DMS114 treated with DMSO at 0.1 percent for 48 hours (cell line): ENCODE data around the gene DIAPH2.
"Not testable (repeated sequence)": the region's sequence is repeated elsewhere in the genome, so short reads cannot be mapped to it uniquely, and the experiment has no call there.

Experiments used
- DNase-seq: peaks from one replicate; lab custom pipeline; 2025; ENCODE audit not compliant: unreplicated experiment; lab: John Stamatoyannopoulos, UW

Gene DIAPH2

GRCh38 chrX:96820935-96821334, 136.3 kb downstream of the DIAPH2 start:
- DNase-seq: no peak

DNA sequence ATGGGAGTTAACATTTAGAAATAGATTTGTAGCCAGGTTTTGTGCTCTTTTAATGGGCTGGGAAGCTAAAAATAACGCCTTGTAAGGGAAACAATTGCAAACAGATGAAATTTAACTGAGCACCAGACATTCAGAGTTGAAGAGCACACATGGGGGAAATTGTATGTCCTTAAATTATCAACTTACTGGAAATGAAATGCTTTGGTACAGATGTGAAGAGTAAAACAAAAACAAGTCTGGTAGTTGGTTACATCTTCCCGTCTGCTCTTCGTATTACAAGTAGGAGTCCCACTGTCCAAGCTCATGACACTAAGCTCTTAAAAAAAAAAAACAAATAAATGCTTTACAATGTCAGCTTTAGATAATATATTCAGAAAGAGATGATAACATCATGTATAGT, 139.5 kb downstream of the DIAPH2 start:
- no peak for DNase-seq

- no peak for DNase-seq
Observed at GRCh38 chrX:96833333-96833732, 148.7 kb downstream of the DIAPH2 start.

GRCh38 chrX:96834137-96834536, 149.5 kb downstream of the DIAPH2 start:
- no peak for DNase-seq

DNA sequence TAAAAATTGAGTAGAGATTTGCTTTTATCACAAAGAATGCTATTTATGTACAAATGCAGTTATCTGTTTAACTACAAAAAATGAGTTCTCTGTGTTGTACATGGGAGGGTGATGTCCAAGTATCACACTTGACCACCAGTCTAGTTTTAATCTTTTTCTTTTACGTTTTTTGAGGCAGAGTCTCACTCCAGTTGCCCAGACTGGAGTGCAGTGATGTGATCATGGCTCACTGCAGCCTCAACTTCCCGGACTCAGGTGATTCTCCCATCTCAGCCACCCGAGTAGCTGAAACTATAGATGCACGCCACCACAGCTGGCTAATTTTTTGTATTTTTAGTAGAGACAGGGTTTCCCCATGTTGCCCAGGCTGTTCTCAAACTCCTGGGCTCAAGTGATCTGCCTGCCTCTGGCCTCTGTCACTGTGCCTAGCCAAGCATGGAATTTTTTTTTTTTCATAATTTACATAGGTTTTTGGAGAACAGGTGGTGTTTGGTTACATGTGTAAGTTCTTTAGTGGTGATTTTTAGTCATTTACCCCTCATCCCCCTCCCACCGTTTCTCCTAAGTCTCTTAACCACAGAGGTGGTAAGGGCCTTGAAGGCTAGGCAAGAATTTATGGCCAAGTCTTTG, 151.1 kb downstream of the DIAPH2 start:
- DNase-seq: no peak

DNA sequence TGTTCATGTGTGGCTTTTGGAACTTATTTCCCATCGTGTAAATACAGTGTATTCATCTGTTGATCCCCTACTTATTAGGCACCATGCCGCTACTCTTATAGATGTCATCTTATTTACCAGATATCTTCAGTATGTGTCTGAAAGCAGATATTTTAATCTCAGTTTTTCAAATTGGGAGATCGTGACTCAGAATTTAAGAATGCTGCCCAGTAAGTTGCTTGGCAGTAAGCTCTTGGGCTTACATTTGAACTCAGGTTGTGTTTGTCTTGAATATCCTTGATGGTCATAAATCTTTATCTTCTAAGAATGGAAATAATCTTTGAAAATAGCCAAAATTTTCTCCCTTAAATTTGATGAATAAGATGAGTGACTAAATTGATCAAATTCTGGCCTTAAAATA, 153.2 kb downstream of the DIAPH2 start:
- DNase-seq: no peak

DNA sequence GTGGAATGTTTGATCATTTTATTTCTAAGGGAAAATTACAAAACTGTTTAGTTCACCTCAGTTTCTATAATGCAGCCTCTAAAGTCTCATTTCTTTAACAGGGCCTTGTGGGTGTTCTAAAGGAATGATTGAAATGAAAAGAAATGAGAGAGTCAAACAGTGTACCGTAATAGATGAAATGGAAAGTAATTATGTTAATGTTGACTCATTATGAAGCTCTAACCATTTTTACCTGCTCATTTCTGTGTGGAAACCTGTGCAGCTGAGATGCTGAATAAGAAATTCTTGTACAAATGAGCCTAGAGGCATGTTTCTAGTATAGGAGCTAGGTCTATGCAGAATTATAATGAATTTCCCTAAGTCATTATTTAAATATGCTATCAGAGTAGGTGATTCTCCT, 153.9 kb downstream of the DIAPH2 start:
- no peak for DNase-seq

- no peak for DNase-seq
Observed at GRCh38 chrX:96841325-96841724, 156.7 kb downstream of the DIAPH2 start.

DNA sequence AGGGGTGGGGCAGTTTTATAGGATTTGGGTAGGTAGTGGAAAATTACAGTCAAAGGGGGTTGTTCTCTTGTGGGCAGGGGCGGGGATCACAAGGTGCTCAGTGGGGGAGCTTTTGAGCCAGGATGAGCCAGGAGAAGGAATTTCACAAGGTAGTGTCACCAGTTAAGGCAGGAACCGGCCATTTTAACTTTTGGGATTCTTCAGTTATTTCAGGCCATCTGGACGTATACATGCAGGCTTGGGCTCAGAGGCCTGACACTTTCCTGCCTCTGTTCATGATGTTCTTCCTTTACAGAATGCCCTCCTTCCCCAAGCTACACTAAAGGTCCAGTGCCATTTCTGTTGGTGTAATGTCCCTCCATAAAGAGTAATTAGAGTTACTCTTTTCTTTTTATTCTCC, 157.2 kb downstream of the DIAPH2 start:
- not testable (repeated sequence) for DNase-seq

GRCh38 chrX:96843566-96843965, 158.9 kb downstream of the DIAPH2 start:
- DNase-seq: no peak

DNA sequence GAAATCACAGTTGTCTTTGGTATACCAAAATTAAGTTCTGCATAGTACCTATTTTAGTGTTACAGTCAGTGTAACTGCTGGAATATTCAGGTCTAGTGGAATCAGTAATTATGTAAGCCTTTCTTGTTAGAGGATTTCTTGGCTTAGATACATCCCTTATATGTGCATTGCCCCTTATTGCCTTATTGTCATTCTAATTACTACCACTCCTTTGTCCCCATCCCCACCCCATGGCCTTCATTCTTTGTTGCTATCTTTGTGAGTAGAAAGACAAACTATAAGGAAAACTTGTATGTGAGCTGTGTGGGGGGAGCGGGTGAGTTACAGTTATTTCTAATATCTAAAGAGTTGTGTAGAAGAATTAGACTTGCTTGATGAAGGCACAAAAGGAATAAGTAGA, 162.2 kb downstream of the DIAPH2 start:
- no peak for DNase-seq

GRCh38 chrX:96859422-96859821, 174.8 kb downstream of the DIAPH2 start:
- DNase-seq: not testable (repeated sequence)

GRCh38 chrX:96861218-96861617, 176.6 kb downstream of the DIAPH2 start:
- DNase-seq: no peak

DNA sequence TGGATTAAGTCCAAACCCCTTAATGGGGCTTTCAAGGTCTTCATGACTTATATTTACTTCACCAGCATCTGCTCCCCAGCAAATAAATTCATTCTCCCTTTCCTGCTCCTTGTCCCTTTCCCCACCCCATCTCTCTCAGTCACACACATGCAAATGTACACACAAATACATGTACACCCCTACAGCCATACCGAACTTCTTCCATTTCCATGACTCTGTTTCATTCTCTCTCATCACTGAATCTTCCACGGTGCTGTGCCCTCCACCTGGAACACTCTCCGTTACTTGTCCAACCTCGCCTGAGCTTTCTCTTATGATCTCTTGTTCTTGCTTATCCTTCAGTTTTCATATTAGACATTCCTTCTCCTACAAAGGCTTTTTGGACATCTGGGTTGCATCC, 177.0 kb downstream of the DIAPH2 start:
- DNase-seq: no peak

- no peak for DNase-seq
Observed at GRCh38 chrX:96883608-96884007, 199.0 kb downstream of the DIAPH2 start, which contains the start of gene RPA4. Gene RPA4 (plus strand): TSS chrX:96883908. CDS start chrX:96884311, 403 bp downstream.

- no peak for DNase-seq
Observed at GRCh38 chrX:96884027-96884426, 199.4 kb downstream of the DIAPH2 start.

GRCh38 chrX:96889726-96890125, 205.1 kb downstream of the DIAPH2 start:
- DNase-seq: no peak

DNA sequence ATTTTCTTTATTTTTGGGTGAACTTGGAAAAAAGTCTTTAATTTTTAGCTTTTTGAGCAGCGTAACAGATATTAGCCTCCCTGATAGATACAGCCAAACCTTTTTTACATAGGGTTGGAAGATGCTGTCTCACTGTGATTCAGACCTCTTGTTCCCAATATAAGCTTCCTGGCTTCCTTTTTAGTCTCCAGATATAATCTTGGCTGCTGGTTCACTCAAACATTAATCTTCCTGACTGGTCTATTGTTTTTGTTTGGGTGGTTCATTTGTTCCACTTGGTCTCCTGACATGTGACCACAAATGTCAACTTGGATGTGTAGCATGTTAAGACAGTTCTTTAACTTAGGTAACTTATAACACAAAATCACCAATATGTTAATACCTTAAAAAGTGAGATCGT, 222.1 kb downstream of the DIAPH2 start:
- no peak for DNase-seq

- DNase-seq: no peak
Observed at GRCh38 chrX:96907516-96908272, 223.1 kb downstream of the DIAPH2 start.

- no peak for DNase-seq
Observed at GRCh38 chrX:96909291-96909690, 224.6 kb downstream of the DIAPH2 start.

GRCh38 chrX:96918864-96919263, 234.2 kb downstream of the DIAPH2 start:
- DNase-seq: no peak

- DNase-seq: no peak
Observed at GRCh38 chrX:96919672-96920071, 235.0 kb downstream of the DIAPH2 start.

GRCh38 chrX:96924581-96924980, 239.9 kb downstream of the DIAPH2 start:
- DNase-seq: no peak
